NB4 (cell line): Measurements from ENCODE around the gene DGKH.

Source experiments
- DNase-seq: peaks from one replicate; pipeline ENCODE4 v3.0.0; 2010; ENCODE audit warnings: low read depth
- H3K4me3 ChIP-seq: one replicate; pipeline ENCODE4 v1.5.1; 2011; ENCODE audit warnings: mild to moderate bottlenecking, low read depth, low read length, moderate library complexity
- MYC ChIP-seq: IDR thresholded peaks from 2 replicates; pipeline ENCODE4 v1.6.1; 2011; ENCODE audit warnings: low read depth, low read length
- POLR2A ChIP-seq: IDR thresholded peaks from 2 replicates; pipeline ENCODE4 v1.6.1; 2011; ENCODE audit warnings: mild to moderate bottlenecking; ENCODE audit not compliant: insufficient read length; ENCODE audit errors: extremely low read depth
- TF ChIP-seq, protein P1 (sequence below): IDR thresholded peaks from one replicate; pipeline ENCODE4 v1.5.1; 2012; ENCODE audit warnings: low read depth, low read length
- TF ChIP-seq, protein P2 (sequence below): IDR thresholded peaks from 2 replicates; pipeline ENCODE4 v1.6.1; 2011; ENCODE audit warnings: low read depth, low read length

Gene DGKH

GRCh38 chr13:42048342-42048683 is at the start of gene DGKH:
Gene DGKH (plus strand): TSS chr13:42048648. CDS start chr13:42048774, 126 bp downstream.
- no peak for DNase-seq
- TF ChIP-seq, protein P1, sequence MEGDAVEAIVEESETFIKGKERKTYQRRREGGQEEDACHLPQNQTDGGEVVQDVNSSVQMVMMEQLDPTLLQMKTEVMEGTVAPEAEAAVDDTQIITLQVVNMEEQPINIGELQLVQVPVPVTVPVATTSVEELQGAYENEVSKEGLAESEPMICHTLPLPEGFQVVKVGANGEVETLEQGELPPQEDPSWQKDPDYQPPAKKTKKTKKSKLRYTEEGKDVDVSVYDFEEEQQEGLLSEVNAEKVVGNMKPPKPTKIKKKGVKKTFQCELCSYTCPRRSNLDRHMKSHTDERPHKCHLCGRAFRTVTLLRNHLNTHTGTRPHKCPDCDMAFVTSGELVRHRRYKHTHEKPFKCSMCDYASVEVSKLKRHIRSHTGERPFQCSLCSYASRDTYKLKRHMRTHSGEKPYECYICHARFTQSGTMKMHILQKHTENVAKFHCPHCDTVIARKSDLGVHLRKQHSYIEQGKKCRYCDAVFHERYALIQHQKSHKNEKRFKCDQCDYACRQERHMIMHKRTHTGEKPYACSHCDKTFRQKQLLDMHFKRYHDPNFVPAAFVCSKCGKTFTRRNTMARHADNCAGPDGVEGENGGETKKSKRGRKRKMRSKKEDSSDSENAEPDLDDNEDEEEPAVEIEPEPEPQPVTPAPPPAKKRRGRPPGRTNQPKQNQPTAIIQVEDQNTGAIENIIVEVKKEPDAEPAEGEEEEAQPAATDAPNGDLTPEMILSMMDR = no peak
- TF ChIP-seq POLR2A (no peak), MYC (no peak)
- TF ChIP-seq, protein P2, sequence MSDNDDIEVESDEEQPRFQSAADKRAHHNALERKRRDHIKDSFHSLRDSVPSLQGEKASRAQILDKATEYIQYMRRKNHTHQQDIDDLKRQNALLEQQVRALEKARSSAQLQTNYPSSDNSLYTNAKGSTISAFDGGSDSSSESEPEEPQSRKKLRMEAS = no peak
- peak within 1 kb of the TSS; percentile 65 for H3K4me3 ChIP-seq

GRCh38 chr13:42000846-42001245 is 47.6 kb upstream of the DGKH start:
- DNase-seq = no peak

DNA sequence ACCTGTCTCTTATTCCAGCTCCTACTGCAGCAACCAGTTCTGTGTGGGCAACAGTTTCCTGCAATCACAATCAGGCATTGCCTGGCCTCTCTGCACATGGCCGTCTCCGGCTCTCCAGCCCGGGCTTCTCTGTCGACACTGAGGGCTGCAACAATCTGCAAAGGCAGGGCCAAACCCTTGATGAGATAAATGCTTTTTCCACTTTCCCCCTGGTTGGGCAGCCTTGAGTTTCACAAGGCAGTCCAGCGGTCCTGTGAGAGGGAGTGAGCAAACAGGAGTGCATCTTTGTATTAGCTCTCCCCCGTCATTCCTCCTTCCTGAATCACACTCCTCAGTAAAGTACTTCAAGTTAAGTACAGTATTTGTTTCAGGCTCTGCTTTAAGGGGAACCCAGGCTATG is 46.9 kb upstream of the DGKH start:
- H3K4me3 ChIP-seq = no peak overlapping the region
- no peak for DNase-seq
- no peak for TF ChIP-seq MYC
- TF ChIP-seq POLR2A = no peak
- TF ChIP-seq, protein P2 = no peak
- TF ChIP-seq, protein P1 = no peak

More at GRCh38 chr13:42000846-42001245, 47.6 kb upstream of the DGKH start:
- H3K4me3 ChIP-seq = no peak overlapping the region
- TF ChIP-seq, protein P2 = no peak
- TF ChIP-seq MYC = no peak
- TF ChIP-seq, protein P1 = no peak
- no peak for TF ChIP-seq POLR2A

- no peak overlapping the region for H3K4me3 ChIP-seq
- DNase-seq = no peak
- TF ChIP-seq, protein P1 = no peak
- TF ChIP-seq, protein P2 = no peak
- TF ChIP-seq MYC = no peak
- TF ChIP-seq POLR2A = no peak
Measured at GRCh38 chr13:42002066-42002465, 46.4 kb upstream of the DGKH start.

DNA sequence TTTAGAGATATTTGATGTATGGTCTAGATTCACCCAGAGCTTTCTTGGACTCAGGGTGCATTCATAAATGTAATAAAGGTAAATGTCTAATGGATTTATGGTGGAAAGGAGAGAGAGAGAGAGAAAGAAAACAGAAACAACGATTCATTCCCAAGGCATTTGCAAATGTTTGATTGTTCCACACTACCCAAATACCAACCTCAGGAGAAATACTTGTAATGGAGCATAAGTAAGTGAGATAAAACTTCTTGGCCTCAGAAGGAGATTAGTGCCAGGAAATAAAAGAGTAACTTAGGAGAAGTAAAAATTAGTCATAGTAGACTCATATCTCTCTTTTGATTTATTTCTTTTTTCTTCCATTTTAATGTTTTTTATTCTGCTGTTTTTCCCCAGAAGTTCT is 40.6 kb upstream of the DGKH start:
- H3K4me3 ChIP-seq = no peak overlapping the region
- DNase-seq = no peak
- TF ChIP-seq, protein P1 = no peak
- TF ChIP-seq, protein P2 = no peak
- TF ChIP-seq POLR2A = no peak
- TF ChIP-seq MYC = no peak

DNA sequence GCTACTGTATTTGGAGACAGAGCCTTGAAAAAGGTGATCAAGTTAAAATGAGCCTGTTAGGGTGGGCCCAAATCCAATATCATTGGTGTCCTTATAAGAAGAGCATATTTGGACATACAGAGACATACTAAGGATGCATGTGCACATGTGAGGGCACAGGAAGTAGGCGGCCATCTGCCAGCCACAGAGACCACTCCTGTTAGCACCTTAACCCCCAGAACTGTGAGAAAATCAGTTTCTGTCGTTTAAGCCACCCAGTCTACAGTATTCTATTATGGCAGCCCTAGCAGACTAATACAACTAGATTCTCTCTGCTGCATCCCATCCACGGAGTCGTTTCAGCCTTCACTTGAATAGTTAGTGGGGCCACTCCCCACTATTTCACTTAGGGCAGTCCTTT is 39.4 kb upstream of the DGKH start:
- no peak for DNase-seq
- no peak overlapping the region for H3K4me3 ChIP-seq
- no peak for TF ChIP-seq MYC
- TF ChIP-seq, protein P2 = no peak
- TF ChIP-seq, protein P1 = no peak
- no peak for TF ChIP-seq POLR2A
